ENCODE data around the gene PEX19.

Gene PEX19

DNA sequence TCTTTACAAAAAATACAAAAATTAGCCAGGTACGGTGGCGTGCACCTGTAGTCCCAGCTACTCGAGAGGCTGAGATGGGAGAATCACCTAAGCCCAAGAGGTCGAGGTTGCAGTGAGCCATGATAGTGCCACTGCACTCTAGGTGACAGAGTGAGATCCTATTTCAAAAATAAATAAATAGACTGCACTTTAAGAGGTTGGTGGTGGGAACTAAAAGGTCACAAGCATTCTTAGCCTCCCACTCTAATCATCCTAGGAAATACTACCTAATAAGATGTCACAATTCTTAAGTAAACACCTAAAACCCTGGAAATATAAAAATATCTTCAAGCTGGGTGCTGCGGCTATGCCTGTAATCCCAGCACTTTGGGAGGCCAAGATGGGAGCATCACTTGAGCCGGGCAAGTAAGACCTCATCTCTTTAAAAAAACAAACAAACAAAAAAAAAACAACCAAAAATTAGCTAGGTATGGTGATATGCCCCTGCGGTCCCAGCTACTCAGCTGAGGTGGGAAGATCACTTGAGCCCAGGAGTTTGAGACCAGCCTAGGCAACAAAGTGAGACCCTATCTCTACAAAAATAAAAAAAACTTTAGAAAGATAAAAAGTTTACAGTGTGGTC, 26.6 kb downstream of the PEX19 start:
- no peak for DNase-seq (ENCODE audit: low read depth)
- TF ChIP-seq, protein P1, sequence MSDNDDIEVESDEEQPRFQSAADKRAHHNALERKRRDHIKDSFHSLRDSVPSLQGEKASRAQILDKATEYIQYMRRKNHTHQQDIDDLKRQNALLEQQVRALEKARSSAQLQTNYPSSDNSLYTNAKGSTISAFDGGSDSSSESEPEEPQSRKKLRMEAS (IDR thresholded peaks at IDR 0.05; ENCODE audit: low read depth, low read length), result no peak
- TF ChIP-seq POLR2A (IDR thresholded peaks at IDR 0.05; ENCODE audit: extremely low read depth, insufficient read length) (no peak), CTCF (IDR thresholded peaks at IDR 0.05; ENCODE audit: low read depth, low read length) (no peak), MYC (IDR thresholded peaks at IDR 0.05; ENCODE audit: low read depth, low read length) (no peak)
- H3K4me3 ChIP-seq (ENCODE audit: low read depth, low read length), result no peak overlapping the region

- DNase-seq (ENCODE audit: low read depth), result no peak
- no peak overlapping the region for H3K4me3 ChIP-seq (ENCODE audit: low read depth, low read length)
- TF ChIP-seq, protein P1 (IDR thresholded peaks at IDR 0.05; ENCODE audit: low read depth, low read length), result no peak
- TF ChIP-seq POLR2A (IDR thresholded peaks at IDR 0.05; ENCODE audit: extremely low read depth, insufficient read length), result no peak
- TF ChIP-seq MYC (IDR thresholded peaks at IDR 0.05; ENCODE audit: low read depth, low read length), result no peak
- TF ChIP-seq CTCF (IDR thresholded peaks at IDR 0.05; ENCODE audit: low read depth, low read length), result no peak
Measured at GRCh38 chr1:160257411-160258015, 27.4 kb downstream of the PEX19 start.

- TF ChIP-seq MYC (IDR thresholded peaks at IDR 0.05; ENCODE audit: low read depth, low read length) (no peak), POLR2A (IDR thresholded peaks at IDR 0.05; ENCODE audit: extremely low read depth, insufficient read length) (no peak), CTCF (IDR thresholded peaks at IDR 0.05; ENCODE audit: low read depth, low read length) (no peak)
- TF ChIP-seq, protein P1 (IDR thresholded peaks at IDR 0.05; ENCODE audit: low read depth, low read length), result no peak
- no peak overlapping the region for H3K4me3 ChIP-seq (ENCODE audit: low read depth, low read length)
- no peak for DNase-seq (ENCODE audit: low read depth)
Measured at GRCh38 chr1:160256396-160257046, 28.4 kb downstream of the PEX19 start.

GRCh38 chr1:160255781-160256300, 29.1 kb downstream of the PEX19 start:
- DNase-seq (ENCODE audit: low read depth), result no peak
- no peak overlapping the region for H3K4me3 ChIP-seq (ENCODE audit: low read depth, low read length)
- TF ChIP-seq POLR2A (IDR thresholded peaks at IDR 0.05; ENCODE audit: extremely low read depth, insufficient read length), result no peak

GRCh38 chr1:160251687-160252526, 33.0 kb downstream of the PEX19 start:
- DNase-seq (ENCODE audit: low read depth), result peak; percentile 79
- TF ChIP-seq MYC (IDR thresholded peaks at IDR 0.05; ENCODE audit: low read depth, low read length) (0 out of 2 replicates have a peak, but pooled peaks have one; percentile 11), POLR2A (IDR thresholded peaks at IDR 0.05; ENCODE audit: extremely low read depth, insufficient read length) (no peak), CTCF (IDR thresholded peaks at IDR 0.05; ENCODE audit: low read depth, low read length) (peak; percentile 70)
- TF ChIP-seq, protein P1 (IDR thresholded peaks at IDR 0.05; ENCODE audit: low read depth, low read length), result peak; percentile 80
- no peak overlapping the region for H3K4me3 ChIP-seq (ENCODE audit: low read depth, low read length)
